Measurements from ENCODE around the gene KIF5A.
"Not testable (repeated sequence)": the region's sequence is repeated elsewhere in the genome, so short reads cannot be mapped to it uniquely, and the experiment has no call there.

The KIF5A gene

GRCh38 chr12:57511588-57512325, 38.1 kb upstream of the KIF5A start:
- Histone ChIP-seq H3K27ac (ENCODE audit: poor library complexity, severe bottlenecking) (no peak overlapping the region), H3K9me3 (ENCODE audit: severe bottlenecking) (no peaks in the 10 kb centered on the region), H3K27me3 (ENCODE audit: insufficient read depth, poor library complexity, severe bottlenecking) (no peaks in the 10 kb centered on the region), H3K36me3 (ENCODE audit: low read depth) (peaks cover 87% of the 10 kb centered on the region), H3K4me1 (ENCODE audit: insufficient read depth, poor library complexity, severe bottlenecking) (peaks cover 7% of the 10 kb centered on the region), H3K4me3 (ENCODE audit: severe bottlenecking) (no peak overlapping the region)
- no peak for TF ChIP-seq CTCF (IDR thresholded peaks at IDR 0.05; ENCODE audit: poor library complexity, severe bottlenecking)
- ATAC-seq (ENCODE audit: low read depth) (no peak), DNase-seq (ENCODE audit: low spot score) (no peak)

- H3K27ac ChIP-seq (ENCODE audit: poor library complexity, severe bottlenecking), result no peak overlapping the region
- H3K9me3 ChIP-seq (ENCODE audit: severe bottlenecking), result no peaks in the 10 kb centered on the region
- DNase-seq (ENCODE audit: low spot score), result no peak
- ATAC-seq (ENCODE audit: low read depth), result no peak
- no peak overlapping the region for H3K4me3 ChIP-seq (ENCODE audit: severe bottlenecking)
- peaks cover 7% of the 10 kb centered on the region for H3K4me1 ChIP-seq (ENCODE audit: insufficient read depth, poor library complexity, severe bottlenecking)
- H3K27me3 ChIP-seq (ENCODE audit: insufficient read depth, poor library complexity, severe bottlenecking), result no peaks in the 10 kb centered on the region
- peaks cover 96% of the 10 kb centered on the region for H3K36me3 ChIP-seq (ENCODE audit: low read depth)
- no peak for TF ChIP-seq CTCF (IDR thresholded peaks at IDR 0.05; ENCODE audit: poor library complexity, severe bottlenecking)
Observed at GRCh38 chr12:57512665-57513064, 37.2 kb upstream of the KIF5A start.

GRCh38 chr12:57513266-57513665, 36.6 kb upstream of the KIF5A start:
- TF ChIP-seq CTCF (IDR thresholded peaks at IDR 0.05; ENCODE audit: poor library complexity, severe bottlenecking), result no peak
- ATAC-seq (ENCODE audit: low read depth), result no peak
- Histone ChIP-seq H3K9me3 (ENCODE audit: severe bottlenecking) (no peaks in the 10 kb centered on the region), H3K36me3 (ENCODE audit: low read depth) (peaks cover 98% of the 10 kb centered on the region), H3K4me1 (ENCODE audit: insufficient read depth, poor library complexity, severe bottlenecking) (peaks cover 10% of the 10 kb centered on the region), H3K4me3 (ENCODE audit: severe bottlenecking) (no peak overlapping the region), H3K27ac (ENCODE audit: poor library complexity, severe bottlenecking) (no peak overlapping the region), H3K27me3 (ENCODE audit: insufficient read depth, poor library complexity, severe bottlenecking) (no peaks in the 10 kb centered on the region)
- DNase-seq (ENCODE audit: low spot score), result no peak

- Histone ChIP-seq H3K36me3 (ENCODE audit: low read depth) (peaks cover 98% of the 10 kb centered on the region), H3K4me1 (ENCODE audit: insufficient read depth, poor library complexity, severe bottlenecking) (peaks cover 14% of the 10 kb centered on the region)
- H3K27ac ChIP-seq (ENCODE audit: poor library complexity, severe bottlenecking); H3K4me3 ChIP-seq (ENCODE audit: severe bottlenecking); H3K9me3 ChIP-seq (ENCODE audit: severe bottlenecking); ATAC-seq (ENCODE audit: low read depth); DNase-seq (ENCODE audit: low spot score); H3K27me3 ChIP-seq (ENCODE audit: insufficient read depth, poor library complexity, severe bottlenecking): not testable (repeated sequence)
Observed at GRCh38 chr12:57513677-57514076, 36.2 kb upstream of the KIF5A start.

GRCh38 chr12:57514246-57514645, 35.6 kb upstream of the KIF5A start:
- DNase-seq (ENCODE audit: low spot score), result not testable (repeated sequence)
- peaks cover 98% of the 10 kb centered on the region for H3K36me3 ChIP-seq (ENCODE audit: low read depth)

More at GRCh38 chr12:57514246-57514645, 35.6 kb upstream of the KIF5A start:
- peaks cover 17% of the 10 kb centered on the region for H3K4me1 ChIP-seq (ENCODE audit: insufficient read depth, poor library complexity, severe bottlenecking)
- H3K4me3 ChIP-seq (ENCODE audit: severe bottlenecking); H3K9me3 ChIP-seq (ENCODE audit: severe bottlenecking); H3K27me3 ChIP-seq (ENCODE audit: insufficient read depth, poor library complexity, severe bottlenecking); H3K27ac ChIP-seq (ENCODE audit: poor library complexity, severe bottlenecking); ATAC-seq (ENCODE audit: low read depth): not testable (repeated sequence)

Data from RWPE2 (cell line).